GM12878 (cell line): ENCODE results near the gene PIEZO2. TPM values are rescaled to one million over a fixed set of nuclear protein-coding genes. Genes with fewer than 3 reads are reported as not detected.

Experiments used
- GATAD2B ChIP-seq: fragments of 450-650 bp; conservative IDR thresholded peaks from 2 replicates; pipeline ENCODE4 v1.6.1; 2017; ENCODE audit warnings: low read depth, mild to moderate bottlenecking, moderate library complexity
- IKZF1 ChIP-seq: fragments of 450-650 bp; conservative IDR thresholded peaks from 2 replicates; pipeline ENCODE4 v1.6.1; 2017; ENCODE audit warnings: antibody characterized with exemption, mild to moderate bottlenecking
- POLR2A ChIP-seq: IDR thresholded peaks from 2 replicates; pipeline ENCODE4 v1.6.1; 2011; ENCODE audit warnings: low read depth, mild to moderate bottlenecking, low read length
- POLR2AphosphoS5 ChIP-seq: IDR thresholded peaks from 2 replicates; pipeline ENCODE4 v1.6.1; 2011; ENCODE audit warnings: mild to moderate bottlenecking, low read length, inconsistent platforms
- SMAD1 ChIP-seq: fragments of 450-650 bp; IDR thresholded peaks from 2 replicates; pipeline ENCODE4 v1.6.1; 2018; ENCODE audit warnings: mild to moderate bottlenecking, low read depth; ENCODE audit not compliant: partially characterized antibody
- TCF12 ChIP-seq: IDR thresholded peaks from 2 replicates; pipeline ENCODE4 v1.6.1; 2011; ENCODE audit warnings: low read depth, mild to moderate bottlenecking, low read length
- USF1 ChIP-seq: IDR thresholded peaks from 2 replicates; pipeline ENCODE4 v1.6.1; 2011; ENCODE audit warnings: borderline replicate concordance, low read depth, mild to moderate bottlenecking, moderate library complexity, mixed read lengths, low read length; ENCODE audit not compliant: insufficient read depth; ENCODE audit errors: extremely low read length
- polyA plus RNA-seq, 11 experiments: library from polyadenylated mRNA; depleted of rRNA in 4 of 11; unstranded in 6 of 11; stranded (reverse) in 5 of 11; fragments of >200 nt; fragmentation: Nextera tagmentation in 4 of 11; fragmentation: Illumina TruSeq in 1 of 11; extraction: Ambion mirVana in 4 of 11; extraction: Trizol in 1 of 11; gene quantifications; 1 replicate in 1 of 11; 2 replicates in 10 of 11; pipeline versions ENCODE4 v1.2.1 to v1.2.3, GENCODE V29; 2011 to 2016; ENCODE audit warnings: inconsistent platforms in 2 of 11, missing spikeins in 2 of 11, low read depth in 1 of 11
- total RNA-seq, 4 experiments: library from RNA; depleted of rRNA in 3 of 4; stranded (reverse); fragments of >200 nt in 3 of 4; fragmentation: Illumina TruSeq in 1 of 4; extraction: Trizol in 1 of 4; gene quantifications; 2 replicates each; pipeline versions ENCODE4 v1.2.1 to v1.2.3, GENCODE V29; 2013 to 2021
- TF ChIP-seq, protein P1 (sequence below): fragments of 450-650 bp; IDR thresholded peaks from 2 replicates; pipeline ENCODE4 v1.6.1; 2017; ENCODE audit warnings: mild to moderate bottlenecking, low read depth, inconsistent platforms; ENCODE audit not compliant: poor library complexity, severe bottlenecking
- TF ChIP-seq, protein P2 (sequence below): fragments of 450-650 bp; IDR thresholded peaks from 2 replicates; pipeline ENCODE4 v1.6.1; 2017; ENCODE audit warnings: borderline replicate concordance
- TF ChIP-seq, protein P3 (sequence below): fragments of 450-650 bp; IDR thresholded peaks from 2 replicates; pipeline ENCODE4 v1.6.1; 2016; ENCODE audit warnings: mild to moderate bottlenecking

The PIEZO2 gene
- total and polyA plus RNA-seq, 10 of the 15 experiments (the other 5 are each of a cell fraction or from before 2014, with no cell fraction given): 6.7 to 42.3 (median 27.4) TPM

DNA sequence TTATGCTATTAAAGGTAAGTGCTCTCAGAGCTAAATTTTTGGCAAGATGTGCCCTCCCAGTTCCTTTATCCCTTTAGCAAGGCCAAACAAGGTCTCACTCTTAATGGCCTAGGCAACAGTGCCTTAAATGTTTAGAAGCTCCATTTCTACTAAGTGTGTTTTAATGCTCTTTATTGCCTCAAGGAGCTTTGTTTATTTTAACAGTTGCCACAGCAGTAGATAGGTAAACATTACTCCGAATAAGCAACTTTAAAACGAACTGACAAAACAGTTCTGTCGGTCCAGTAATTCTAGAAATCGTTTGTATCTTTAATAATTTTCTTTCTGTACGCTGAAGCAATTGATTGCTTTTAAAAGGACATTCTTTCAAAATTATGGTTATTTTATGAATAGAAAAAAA, 74.5 kb downstream of the PIEZO2 start (continued):
- TF ChIP-seq, protein P1, sequence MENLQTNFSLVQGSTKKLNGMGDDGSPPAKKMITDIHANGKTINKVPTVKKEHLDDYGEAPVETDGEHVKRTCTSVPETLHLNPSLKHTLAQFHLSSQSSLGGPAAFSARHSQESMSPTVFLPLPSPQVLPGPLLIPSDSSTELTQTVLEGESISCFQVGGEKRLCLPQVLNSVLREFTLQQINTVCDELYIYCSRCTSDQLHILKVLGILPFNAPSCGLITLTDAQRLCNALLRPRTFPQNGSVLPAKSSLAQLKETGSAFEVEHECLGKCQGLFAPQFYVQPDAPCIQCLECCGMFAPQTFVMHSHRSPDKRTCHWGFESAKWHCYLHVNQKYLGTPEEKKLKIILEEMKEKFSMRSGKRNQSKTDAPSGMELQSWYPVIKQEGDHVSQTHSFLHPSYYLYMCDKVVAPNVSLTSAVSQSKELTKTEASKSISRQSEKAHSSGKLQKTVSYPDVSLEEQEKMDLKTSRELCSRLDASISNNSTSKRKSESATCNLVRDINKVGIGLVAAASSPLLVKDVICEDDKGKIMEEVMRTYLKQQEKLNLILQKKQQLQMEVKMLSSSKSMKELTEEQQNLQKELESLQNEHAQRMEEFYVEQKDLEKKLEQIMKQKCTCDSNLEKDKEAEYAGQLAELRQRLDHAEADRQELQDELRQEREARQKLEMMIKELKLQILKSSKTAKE: no peak
- no peak for TF ChIP-seq POLR2A
- TF ChIP-seq IKZF1: no peak
- no peak for TF ChIP-seq SMAD1
- TF ChIP-seq GATAD2B: no peak
- no peak for TF ChIP-seq TCF12
- TF ChIP-seq, protein P2, sequence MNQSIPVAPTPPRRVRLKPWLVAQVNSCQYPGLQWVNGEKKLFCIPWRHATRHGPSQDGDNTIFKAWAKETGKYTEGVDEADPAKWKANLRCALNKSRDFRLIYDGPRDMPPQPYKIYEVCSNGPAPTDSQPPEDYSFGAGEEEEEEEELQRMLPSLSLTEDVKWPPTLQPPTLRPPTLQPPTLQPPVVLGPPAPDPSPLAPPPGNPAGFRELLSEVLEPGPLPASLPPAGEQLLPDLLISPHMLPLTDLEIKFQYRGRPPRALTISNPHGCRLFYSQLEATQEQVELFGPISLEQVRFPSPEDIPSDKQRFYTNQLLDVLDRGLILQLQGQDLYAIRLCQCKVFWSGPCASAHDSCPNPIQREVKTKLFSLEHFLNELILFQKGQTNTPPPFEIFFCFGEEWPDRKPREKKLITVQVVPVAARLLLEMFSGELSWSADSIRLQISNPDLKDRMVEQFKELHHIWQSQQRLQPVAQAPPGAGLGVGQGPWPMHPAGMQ: no peak
- no peak for TF ChIP-seq USF1
- TF ChIP-seq POLR2AphosphoS5: no peak
- TF ChIP-seq, protein P3, sequence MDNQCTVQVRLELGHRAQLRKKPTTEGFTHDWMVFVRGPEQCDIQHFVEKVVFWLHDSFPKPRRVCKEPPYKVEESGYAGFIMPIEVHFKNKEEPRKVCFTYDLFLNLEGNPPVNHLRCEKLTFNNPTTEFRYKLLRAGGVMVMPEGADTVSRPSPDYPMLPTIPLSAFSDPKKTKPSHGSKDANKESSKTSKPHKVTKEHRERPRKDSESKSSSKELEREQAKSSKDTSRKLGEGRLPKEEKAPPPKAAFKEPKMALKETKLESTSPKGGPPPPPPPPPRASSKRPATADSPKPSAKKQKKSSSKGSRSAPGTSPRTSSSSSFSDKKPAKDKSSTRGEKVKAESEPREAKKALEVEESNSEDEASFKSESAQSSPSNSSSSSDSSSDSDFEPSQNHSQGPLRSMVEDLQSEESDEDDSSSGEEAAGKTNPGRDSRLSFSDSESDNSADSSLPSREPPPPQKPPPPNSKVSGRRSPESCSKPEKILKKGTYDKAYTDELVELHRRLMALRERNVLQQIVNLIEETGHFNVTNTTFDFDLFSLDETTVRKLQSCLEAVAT: no peak
